ENCODE results near the gene CLRN1. TPM values are rescaled to one million over a fixed set of nuclear protein-coding genes. Genes with fewer than 3 reads are reported as not detected.

Gene CLRN1
- total RNA-seq, 1 experiment from 2014 or later, result not detected

DNA sequence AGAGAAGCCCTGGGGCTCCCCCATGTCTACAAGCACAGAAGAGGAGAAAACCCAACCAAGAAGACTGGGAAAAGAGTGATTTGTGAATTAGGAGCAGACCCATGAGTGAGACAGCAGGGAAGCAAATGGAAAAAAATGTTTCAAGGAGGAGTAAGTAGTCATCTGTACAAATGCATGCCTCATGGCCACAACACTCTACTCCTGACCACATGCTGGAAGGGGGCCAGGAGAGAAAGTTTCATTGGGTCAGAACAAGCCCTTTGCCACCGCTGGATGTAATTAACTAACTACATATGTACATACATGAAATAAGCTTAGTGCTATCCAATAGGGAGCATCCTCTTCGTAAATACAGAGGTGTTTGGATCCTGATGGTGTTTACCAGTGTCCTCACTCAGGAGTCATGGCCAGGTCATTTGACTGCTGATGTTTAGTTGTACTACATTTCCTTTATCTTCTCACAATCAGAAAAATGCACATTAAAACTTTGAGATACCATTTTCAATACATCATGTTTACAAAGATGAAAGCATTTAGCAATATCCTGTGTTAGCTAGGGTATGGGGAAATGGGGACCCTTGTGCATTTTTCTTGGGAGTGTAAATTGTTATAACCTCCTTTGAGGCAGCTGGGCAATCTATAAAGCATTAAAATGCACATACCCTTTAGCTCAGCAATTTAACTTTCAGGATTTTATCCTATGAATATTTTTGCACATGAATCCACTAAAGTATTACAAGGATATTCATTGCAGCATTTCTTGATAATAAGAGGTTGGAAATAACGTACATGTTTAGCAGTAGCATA is 27.1 kb downstream of the CLRN1 start:
- H3K4me2 ChIP-seq, result no peak overlapping the region
- no peak overlapping the region for H3K27ac ChIP-seq
- no peak overlapping the region for H2AFZ ChIP-seq
- H3F3A ChIP-seq (ENCODE audit: insufficient read depth, low read depth), result no peaks in the 10 kb centered on the region
- POLR2A ChIA-PET (ENCODE audit: unreplicated experiment), result no interaction called here
- intact Hi-C loops (cut with micrococcal nuclease; ENCODE audit: unreplicated experiment), result no loop called here
- no peak overlapping the region for H3K4me3 ChIP-seq
- no peak for TF ChIP-seq EZH2 (IDR thresholded peaks at IDR 0.05; ENCODE audit: low read depth)
- TF ChIP-seq, protein P1, sequence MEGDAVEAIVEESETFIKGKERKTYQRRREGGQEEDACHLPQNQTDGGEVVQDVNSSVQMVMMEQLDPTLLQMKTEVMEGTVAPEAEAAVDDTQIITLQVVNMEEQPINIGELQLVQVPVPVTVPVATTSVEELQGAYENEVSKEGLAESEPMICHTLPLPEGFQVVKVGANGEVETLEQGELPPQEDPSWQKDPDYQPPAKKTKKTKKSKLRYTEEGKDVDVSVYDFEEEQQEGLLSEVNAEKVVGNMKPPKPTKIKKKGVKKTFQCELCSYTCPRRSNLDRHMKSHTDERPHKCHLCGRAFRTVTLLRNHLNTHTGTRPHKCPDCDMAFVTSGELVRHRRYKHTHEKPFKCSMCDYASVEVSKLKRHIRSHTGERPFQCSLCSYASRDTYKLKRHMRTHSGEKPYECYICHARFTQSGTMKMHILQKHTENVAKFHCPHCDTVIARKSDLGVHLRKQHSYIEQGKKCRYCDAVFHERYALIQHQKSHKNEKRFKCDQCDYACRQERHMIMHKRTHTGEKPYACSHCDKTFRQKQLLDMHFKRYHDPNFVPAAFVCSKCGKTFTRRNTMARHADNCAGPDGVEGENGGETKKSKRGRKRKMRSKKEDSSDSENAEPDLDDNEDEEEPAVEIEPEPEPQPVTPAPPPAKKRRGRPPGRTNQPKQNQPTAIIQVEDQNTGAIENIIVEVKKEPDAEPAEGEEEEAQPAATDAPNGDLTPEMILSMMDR (conservative IDR thresholded peaks at IDR 0.05), result no peak
- no TSS peak for BruUV-seq (replicated peaks)
- H3K9me2 ChIP-seq (ENCODE audit: insufficient read depth), result no peaks in the 10 kb centered on the region
- H4K20me1 ChIP-seq (ENCODE audit: insufficient read depth), result no peaks in the 10 kb centered on the region
- H3K27me3 ChIP-seq (ENCODE audit: insufficient read depth, low read depth), result no peaks in the 10 kb centered on the region
- no peaks in the 10 kb centered on the region for H3K79me2 ChIP-seq (ENCODE audit: low read depth)
- H3K9me3 ChIP-seq (ENCODE audit: insufficient read depth, low read depth), result no peaks in the 10 kb centered on the region; the same call in 1 of the 2 replicates
- peak in 1 of 2 experiments; percentile 12 for DNase-seq
- H3K4me1 ChIP-seq (replicated peaks; ENCODE audit: insufficient read depth), result no peaks in the 10 kb centered on the region
- CTCF ChIA-PET, result no interaction called here
- H3K36me3 ChIP-seq (ENCODE audit: low read depth), result no peaks in the 10 kb centered on the region

DNA sequence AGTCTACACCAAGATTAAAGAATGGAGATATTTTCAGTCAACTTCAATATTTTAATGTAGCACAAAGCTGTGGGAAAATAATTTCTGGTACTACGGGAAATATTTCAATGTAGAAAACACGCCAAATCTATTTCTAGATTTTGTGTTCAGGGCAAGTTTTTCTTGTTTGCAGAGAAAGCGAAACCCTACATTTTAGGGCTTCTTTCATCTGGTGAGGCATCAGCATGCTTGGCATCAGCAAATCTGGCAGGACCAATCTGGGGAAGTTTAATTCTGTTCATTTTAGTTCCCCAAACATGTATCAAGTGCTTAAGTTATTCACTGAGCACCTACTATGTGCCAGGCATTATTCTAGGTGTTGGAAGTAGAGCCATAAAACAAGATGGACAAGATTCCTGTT is 30.3 kb downstream of the CLRN1 start:
- ChIA-PET CTCF (no interaction called here), POLR2A (ENCODE audit: unreplicated experiment) (interaction anchor here (0.5 kb wide), 1 partner anchor 369 kb away, joined by 5 read pairs; no protein-coding TSS in a partner anchor)
- Histone ChIP-seq H2AFZ (no peak overlapping the region), H3K36me3 (ENCODE audit: low read depth) (no peaks in the 10 kb centered on the region), H3K9me3 (ENCODE audit: insufficient read depth, low read depth) (no peaks in the 10 kb centered on the region; the same call in 1 of the 2 replicates), H3K4me1 (replicated peaks; ENCODE audit: insufficient read depth) (no peaks in the 10 kb centered on the region), H3K4me2 (no peak overlapping the region), H4K20me1 (ENCODE audit: insufficient read depth) (no peaks in the 10 kb centered on the region), H3K27me3 (ENCODE audit: insufficient read depth, low read depth) (no peaks in the 10 kb centered on the region), H3K9me2 (ENCODE audit: insufficient read depth) (no peaks in the 10 kb centered on the region), H3F3A (ENCODE audit: insufficient read depth, low read depth) (no peaks in the 10 kb centered on the region), H3K4me3 (no peak overlapping the region), H3K79me2 (ENCODE audit: low read depth) (no peaks in the 10 kb centered on the region), H3K27ac (no peak overlapping the region)
- TF ChIP-seq, protein P1 (conservative IDR thresholded peaks at IDR 0.05), result no peak
- TF ChIP-seq EZH2 (IDR thresholded peaks at IDR 0.05; ENCODE audit: low read depth), result no peak
- no TSS peak for BruUV-seq (replicated peaks)
- intact Hi-C loops (cut with micrococcal nuclease; ENCODE audit: unreplicated experiment), result no loop called here
- DNase-seq, result no peak

DNA sequence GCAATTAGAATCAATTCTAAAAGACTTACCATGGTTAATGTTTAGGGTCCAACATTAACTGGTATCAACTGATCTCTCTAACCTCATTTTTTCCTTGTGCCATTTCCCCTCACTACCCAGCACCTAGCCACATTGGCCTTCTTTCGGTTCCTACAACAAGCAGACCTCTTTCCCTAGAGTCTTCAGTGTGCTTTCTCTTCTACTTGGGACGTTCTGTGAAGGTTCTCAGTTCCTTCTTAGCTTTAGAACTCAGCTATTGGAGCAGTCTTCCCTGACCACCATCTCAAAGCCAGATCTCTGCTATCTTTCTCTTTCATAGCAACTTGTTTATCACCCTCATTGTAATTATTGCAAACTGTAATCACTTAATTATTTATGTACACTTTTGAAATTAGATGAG is 35.8 kb downstream of the CLRN1 start:
- TF ChIP-seq, protein P1 (conservative IDR thresholded peaks at IDR 0.05), result no peak
- no peak for TF ChIP-seq EZH2 (IDR thresholded peaks at IDR 0.05; ENCODE audit: low read depth)
- Histone ChIP-seq H3K4me1 (replicated peaks; ENCODE audit: insufficient read depth) (peaks cover 7% of the 10 kb centered on the region), H3K27me3 (ENCODE audit: insufficient read depth, low read depth) (no peaks in the 10 kb centered on the region), H3K79me2 (ENCODE audit: low read depth) (no peaks in the 10 kb centered on the region), H3K27ac (no peak overlapping the region), H3K9me3 (ENCODE audit: insufficient read depth, low read depth) (no peaks in the 10 kb centered on the region), H4K20me1 (ENCODE audit: insufficient read depth) (no peaks in the 10 kb centered on the region), H3K36me3 (ENCODE audit: low read depth) (no peaks in the 10 kb centered on the region), H3K4me2 (no peak overlapping the region), H3K9me2 (ENCODE audit: insufficient read depth) (no peaks in the 10 kb centered on the region), H2AFZ (no peak overlapping the region), H3F3A (ENCODE audit: insufficient read depth, low read depth) (no peaks in the 10 kb centered on the region), H3K4me3 (no peak overlapping the region)
- ChIA-PET POLR2A (ENCODE audit: unreplicated experiment) (no interaction called here), CTCF (no interaction called here)
- no peak for DNase-seq
- BruUV-seq (replicated peaks), result no TSS peak
- intact Hi-C loops (cut with micrococcal nuclease; ENCODE audit: unreplicated experiment), result no loop called here

Measured in PC-9 (cell line).